H1 (cell line): ENCODE results near the gene DDX4. TPM values are rescaled to one million over a fixed set of nuclear protein-coding genes. Genes with fewer than 3 reads are reported as not detected.

Source experiments
- CHD7 ChIP-seq: fragments of 300-600 bp; sonication (generic); IDR thresholded peaks from 2 replicates; pipeline ENCODE4 v1.7.1; 2012; ENCODE audit warnings: low read length, moderate library complexity, mild to moderate bottlenecking, inconsistent platforms; ENCODE audit not compliant: insufficient replicate concordance
- NRF1 ChIP-seq: IDR thresholded peaks from 2 replicates; pipeline ENCODE4 v1.6.1; 2011; ENCODE audit warnings: mild to moderate bottlenecking, low read depth, low read length, improper control_type of control experiment
- YY1 ChIP-seq: IDR thresholded peaks from 2 replicates; pipeline ENCODE4 v1.6.1; 2011; ENCODE audit warnings: low read depth, mild to moderate bottlenecking, low read length
- polyA plus RNA-seq, 7 experiments: library from polyadenylated mRNA; depleted of rRNA in 3 of 7; stranded (reverse) in 5 of 7; unstranded in 2 of 7; fragments of >200 nt in 5 of 7; fragments of 200-250 nt in 2 of 7; gene quantifications; 1 replicate in 5 of 7; 2 replicates in 1 of 7; 4 replicates in 1 of 7; pipeline versions ENCODE4 v1.2.1 to v1.2.3, GENCODE V29; 2011 to 2013; ENCODE audit warnings: missing spikeins in 2 of 7, mixed read lengths in 2 of 7
- total RNA-seq: library from RNA; stranded (reverse); fragmentation: NEBNext Ultra II Directional; extraction: Animal tissue kit (Norgen Biotek cat#: 25700); gene quantifications from 2 replicates; pipeline ENCODE4 v1.2.1, GENCODE V29; 2021

DDX4 gene
- total and polyA plus RNA-seq, 2 of the 8 experiments (the other 6 are each of a cell fraction or from before 2014, with no cell fraction given), result 0.15 TPM; not detected in 1

- TF ChIP-seq CHD7, result no peak
- TF ChIP-seq YY1, result no peak
- TF ChIP-seq NRF1, result no peak
These were observed 17.6 kb upstream of the DDX4 start (continued) for GRCh38 chr5:55720188-55720703.
